GM18867 (cell line): ENCODE data around the gene NLRP8.
"Not testable (repeated sequence)": the region's sequence is repeated elsewhere in the genome, so short reads cannot be mapped to it uniquely, and the experiment has no call there.

ENCODE experiments used
- ATAC-seq: cut with Tn5 transposase; IDR thresholded peaks from one replicate; pipeline ENCODE4 v1.9.1; 2021; ENCODE audit warnings: mild to moderate bottlenecking, moderate library complexity; ENCODE audit not compliant: unreplicated experiment

NLRP8 gene

GRCh38 chr19:55947532-55947931, at the start of gene NLRP8:
NLRP8 (plus strand) TSS chr19:55947832.
- no peak for ATAC-seq

GRCh38 chr19:55898911-55899310, 48.7 kb upstream of the NLRP8 start:
- no peak for ATAC-seq

DNA sequence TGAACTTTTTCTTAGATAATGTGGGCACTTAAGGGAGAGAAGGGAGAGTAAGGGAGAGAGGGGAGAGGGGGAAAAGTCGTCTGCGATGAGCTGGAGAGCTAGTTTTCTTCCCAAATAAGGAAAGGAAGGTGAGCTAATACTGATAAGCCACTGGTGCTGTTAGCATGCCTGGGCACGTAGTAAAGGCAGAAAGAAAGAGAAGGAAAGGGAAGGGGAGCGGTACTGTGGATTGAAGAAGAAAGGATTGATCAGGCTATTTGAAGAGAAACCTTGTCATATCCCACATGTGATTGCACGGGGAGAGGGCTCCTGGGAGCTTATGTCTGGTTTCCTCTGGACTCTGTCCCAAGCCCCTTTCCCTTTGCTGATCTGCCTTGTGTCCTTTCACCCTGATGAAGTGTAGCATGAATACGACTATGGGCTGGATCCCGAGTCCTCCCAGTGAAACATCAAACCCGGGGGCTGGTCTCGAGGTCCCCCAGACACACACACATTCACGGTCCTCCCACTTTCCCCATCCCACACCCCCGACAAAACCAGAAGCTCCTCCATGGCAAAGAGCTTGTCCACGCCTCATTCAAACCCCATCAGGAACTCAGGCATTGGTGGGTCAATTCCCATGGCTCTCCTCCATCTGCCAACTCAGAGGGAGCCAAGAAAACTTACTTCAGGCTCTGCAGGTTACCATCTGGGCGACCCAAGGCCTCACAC, 46.1 kb upstream of the NLRP8 start:
- ATAC-seq = no peak

- ATAC-seq = no peak
Measured at GRCh38 chr19:55902080-55902751, 45.4 kb upstream of the NLRP8 start.

DNA sequence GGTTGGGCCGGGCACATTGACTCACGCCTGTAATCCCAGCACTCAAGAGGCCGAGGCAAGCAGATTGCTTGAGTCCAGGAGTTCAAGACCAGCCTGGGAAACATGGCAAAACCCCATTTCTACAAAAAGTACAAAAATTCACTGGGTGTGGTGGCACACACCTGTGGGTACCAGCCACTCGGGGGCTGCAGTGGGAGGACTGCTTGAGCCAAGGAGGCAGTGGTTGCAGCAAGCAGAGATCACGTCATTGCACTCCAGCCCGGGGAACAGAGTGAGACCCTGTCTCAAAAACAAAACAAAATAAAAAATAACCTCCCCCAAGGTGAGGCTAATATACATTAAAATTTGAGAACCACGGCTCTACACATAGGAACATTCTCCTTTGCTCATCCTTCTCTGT, 40.3 kb upstream of the NLRP8 start:
- no peak for ATAC-seq

GRCh38 chr19:55907746-55908145, 39.9 kb upstream of the NLRP8 start:
- no peak for ATAC-seq

DNA sequence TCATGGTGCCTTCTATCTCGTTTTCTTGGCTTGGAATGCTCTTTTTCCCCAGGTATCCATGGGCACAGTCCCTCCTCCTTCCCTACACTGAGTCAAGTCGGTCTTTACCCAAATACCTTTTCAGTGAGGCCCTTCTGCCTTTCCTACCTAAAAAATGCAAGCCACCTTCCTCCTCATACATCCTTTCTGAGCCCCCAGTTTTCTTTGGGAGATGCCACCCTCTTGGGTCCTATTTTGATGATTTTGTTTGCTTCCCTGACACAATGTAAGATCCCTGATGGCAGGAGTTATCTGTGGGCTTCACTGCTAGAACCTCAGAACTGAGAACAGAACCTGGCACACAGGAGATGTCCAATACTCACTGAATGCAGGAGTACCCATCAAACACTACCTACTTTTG, 37.8 kb upstream of the NLRP8 start:
- no peak for ATAC-seq

GRCh38 chr19:55912916-55913315, 34.7 kb upstream of the NLRP8 start:
- ATAC-seq = no peak

DNA sequence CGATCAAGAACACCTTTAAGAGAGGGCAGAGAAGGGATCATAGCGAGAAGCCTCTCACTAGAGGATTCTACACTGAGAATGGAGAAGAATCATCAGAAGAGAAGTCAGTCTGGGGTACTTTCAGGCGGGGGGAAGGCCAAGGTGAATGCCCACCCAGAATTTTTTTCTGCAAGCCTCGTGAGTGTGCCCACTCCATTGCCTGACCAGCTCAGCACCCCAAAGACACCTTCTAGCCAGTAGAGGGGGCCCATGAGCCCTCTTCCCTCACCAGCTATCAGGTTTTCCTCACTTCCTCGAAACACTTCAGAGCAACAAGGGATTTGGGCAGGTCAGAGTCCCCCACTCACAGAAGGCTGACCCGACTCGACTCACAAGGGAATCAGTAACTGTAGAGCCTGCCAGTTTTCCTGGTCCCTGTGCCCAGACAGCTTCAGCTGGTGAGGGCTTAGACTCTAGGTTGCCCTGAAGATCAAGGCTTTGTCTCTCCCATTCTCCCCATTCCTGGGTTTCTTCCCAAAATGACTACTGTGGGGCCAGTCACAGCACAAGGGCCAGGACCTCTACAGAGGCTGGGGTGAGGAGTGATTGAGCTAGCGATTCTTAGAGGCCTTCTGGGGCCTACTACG, 33.9 kb upstream of the NLRP8 start:
- no peak for ATAC-seq

GRCh38 chr19:55923556-55923955, 24.1 kb upstream of the NLRP8 start:
- ATAC-seq = no peak

DNA sequence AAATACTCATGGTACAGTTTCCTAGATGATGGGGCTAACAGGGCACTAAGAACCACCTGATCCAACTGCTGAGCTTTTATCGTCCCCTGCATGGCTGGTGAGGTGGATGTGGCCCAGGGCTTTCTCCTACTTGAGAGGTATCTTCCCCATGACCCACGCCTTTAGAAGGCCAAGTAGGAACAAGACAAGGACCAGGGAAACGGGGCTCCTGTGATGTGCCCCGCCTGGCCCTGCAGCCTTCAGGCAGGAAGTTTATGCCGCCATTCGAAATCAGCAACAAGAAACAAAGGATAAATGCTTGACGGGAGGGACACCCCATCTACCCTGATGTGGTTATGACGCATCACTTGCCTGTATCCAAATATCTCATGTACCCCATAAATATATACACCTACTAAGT, 19.6 kb upstream of the NLRP8 start:
- no peak for ATAC-seq

- ATAC-seq = not testable (repeated sequence)
Measured at GRCh38 chr19:55929258-55929657, 18.4 kb upstream of the NLRP8 start.

DNA sequence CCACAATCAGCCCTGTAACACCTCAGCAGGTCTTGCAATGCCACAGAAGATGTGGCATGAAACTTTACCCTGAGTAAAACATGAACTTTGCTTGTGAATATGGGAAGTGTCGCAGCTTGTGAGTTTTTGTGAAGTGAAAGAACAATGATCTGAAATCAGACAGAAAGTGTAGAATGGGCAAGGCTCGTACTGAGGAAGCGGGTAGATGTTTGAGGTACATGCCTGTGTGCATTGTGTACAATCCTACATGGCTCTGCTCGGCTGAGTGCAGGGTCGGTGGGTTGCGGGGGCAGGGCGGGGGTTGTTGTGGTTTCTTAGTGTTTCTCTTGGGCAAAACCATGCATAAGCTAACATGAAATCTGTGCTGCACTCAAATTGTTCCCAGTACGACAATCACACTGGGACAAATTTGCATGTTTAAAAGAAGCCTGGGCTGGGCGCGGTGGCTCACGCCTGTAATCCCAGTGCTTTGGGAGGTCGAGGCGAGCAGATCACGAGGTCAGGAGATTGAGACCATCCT, 16.6 kb upstream of the NLRP8 start:
- no peak for ATAC-seq

- no peak for ATAC-seq
Measured at GRCh38 chr19:55931936-55932386, 15.7 kb upstream of the NLRP8 start, which contains the start of gene NLRP13. NLRP13 (minus strand) TSS chr19:55932336; CDS start chr19:55932311, 25 bp downstream.

DNA sequence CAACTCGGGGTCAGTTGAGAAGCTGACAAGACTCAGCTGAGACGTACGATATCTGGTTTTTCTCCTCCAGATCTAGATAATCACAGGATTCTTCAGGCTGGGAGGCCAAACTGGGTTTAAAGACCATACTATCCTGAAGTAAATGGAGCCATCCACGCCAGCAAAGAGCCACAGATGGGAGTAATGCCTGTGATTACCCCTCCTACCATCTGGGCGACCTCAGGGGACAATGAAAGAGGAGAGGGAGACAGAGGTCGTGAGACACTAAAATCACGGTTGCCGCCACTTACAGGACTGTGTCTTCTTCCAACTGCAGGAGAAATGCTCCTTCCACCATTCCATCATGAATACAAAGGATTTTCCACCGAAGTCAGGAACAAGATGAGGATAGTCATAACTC, 12.4 kb upstream of the NLRP8 start:
- no peak for ATAC-seq

- no peak for ATAC-seq
Measured at GRCh38 chr19:55939206-55939605, 8.4 kb upstream of the NLRP8 start.

GRCh38 chr19:55940306-55940705, 7.3 kb upstream of the NLRP8 start:
- ATAC-seq = no peak

GRCh38 chr19:55950566-55950965, 2.9 kb downstream of the NLRP8 start:
- not testable (repeated sequence) for ATAC-seq

- no peak for ATAC-seq
Measured at GRCh38 chr19:55956431-55956830, 8.8 kb downstream of the NLRP8 start.

- ATAC-seq = no peak
Measured at GRCh38 chr19:55958356-55958755, 10.7 kb downstream of the NLRP8 start.

GRCh38 chr19:55959996-55960675, 12.5 kb downstream of the NLRP8 start:
- ATAC-seq = no peak
